ENCODE results near the gene ADAMTS4. TPM values are rescaled to one million over a fixed set of nuclear protein-coding genes. Genes with fewer than 3 reads are reported as not detected.

The ADAMTS4 gene, protein sequence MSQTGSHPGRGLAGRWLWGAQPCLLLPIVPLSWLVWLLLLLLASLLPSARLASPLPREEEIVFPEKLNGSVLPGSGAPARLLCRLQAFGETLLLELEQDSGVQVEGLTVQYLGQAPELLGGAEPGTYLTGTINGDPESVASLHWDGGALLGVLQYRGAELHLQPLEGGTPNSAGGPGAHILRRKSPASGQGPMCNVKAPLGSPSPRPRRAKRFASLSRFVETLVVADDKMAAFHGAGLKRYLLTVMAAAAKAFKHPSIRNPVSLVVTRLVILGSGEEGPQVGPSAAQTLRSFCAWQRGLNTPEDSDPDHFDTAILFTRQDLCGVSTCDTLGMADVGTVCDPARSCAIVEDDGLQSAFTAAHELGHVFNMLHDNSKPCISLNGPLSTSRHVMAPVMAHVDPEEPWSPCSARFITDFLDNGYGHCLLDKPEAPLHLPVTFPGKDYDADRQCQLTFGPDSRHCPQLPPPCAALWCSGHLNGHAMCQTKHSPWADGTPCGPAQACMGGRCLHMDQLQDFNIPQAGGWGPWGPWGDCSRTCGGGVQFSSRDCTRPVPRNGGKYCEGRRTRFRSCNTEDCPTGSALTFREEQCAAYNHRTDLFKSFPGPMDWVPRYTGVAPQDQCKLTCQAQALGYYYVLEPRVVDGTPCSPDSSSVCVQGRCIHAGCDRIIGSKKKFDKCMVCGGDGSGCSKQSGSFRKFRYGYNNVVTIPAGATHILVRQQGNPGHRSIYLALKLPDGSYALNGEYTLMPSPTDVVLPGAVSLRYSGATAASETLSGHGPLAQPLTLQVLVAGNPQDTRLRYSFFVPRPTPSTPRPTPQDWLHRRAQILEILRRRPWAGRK
- total RNA-seq (0.05 TPM in 1 of 2 replicates, not detected in the other), polyA plus RNA-seq (0.06 and 0.10 TPM in 2 replicates), polyA minus RNA-seq (0.14 TPM in 1 of 2 replicates, not detected in the other)
- total RNA-seq (2013) = 0.23 TPM

GRCh38 chr1:161198897-161199431 lies at the start of gene ADAMTS4:
Gene ADAMTS4 (minus strand): TSS chr1:161199054. CDS start chr1:161198627, 427 bp downstream.
- intact Hi-C loops (cut with micrococcal nuclease) = no loop called here
- Histone ChIP-seq H3K27me3 (replicated peaks in 1 of 4; ENCODE audit: control extremely low read depth in 1 of 4, control insufficient read depth in 3 of 4, insufficient read depth in 4 of 4, low read length in 3 of 4) (no peaks in the 10 kb centered on the region), H3K27ac (ENCODE audit: low read length in 2 of 2) (no peak within 1 kb of the TSS), H2AFZ (ENCODE audit: insufficient read depth, low read depth, low read length, poor library complexity, severe bottlenecking) (no peak within 1 kb of the TSS), H3K4me3 (ENCODE audit: control extremely low read depth in 1 of 5, extremely low read depth in 1 of 5, insufficient read depth in 1 of 5, low read depth in 2 of 5, low read length in 4 of 5) (no peak within 1 kb of the TSS), H3K36me3 (replicated peaks in 1 of 2; ENCODE audit: control extremely low read depth in 1 of 2, control insufficient read depth in 1 of 2, extremely low read depth in 1 of 2, insufficient read depth in 2 of 2, low read length in 1 of 2) (peaks cover 0 to 1% of the 10 kb centered on the region in 2 experiments), H3K4me2 (replicated peaks; ENCODE audit: low read depth, low read length, poor library complexity, severe bottlenecking) (no peak within 1 kb of the TSS), H3K9ac (ENCODE audit: low read length) (no peak within 1 kb of the TSS), H3K4me1 (ENCODE audit: control insufficient read depth in 2 of 2, insufficient read depth in 2 of 2, low read length in 2 of 2) (peaks cover 36 to 54% of the 10 kb centered on the region in 2 donors), H3K79me2 (ENCODE audit: control insufficient read depth, insufficient read depth, low read length) (peaks cover 31% of the 10 kb centered on the region), H3K9me3 (ENCODE audit: control extremely low read depth in 1 of 3, control insufficient read depth in 2 of 3, insufficient read depth in 1 of 3, low read length in 2 of 3) (no peaks in the 10 kb centered on the region), H4K20me1 (ENCODE audit: control insufficient read depth, insufficient read depth, low read length, poor library complexity, severe bottlenecking) (no peaks in the 10 kb centered on the region)
- TF ChIP-seq CTCF (IDR thresholded peaks at IDR 0.05) = no peak
- TF ChIP-seq EZH2 (IDR thresholded peaks at IDR 0.05; ENCODE audit: borderline replicate concordance, insufficient read depth, low read depth, low read length, poor library complexity, severe bottlenecking) = no peak
- ChIA-PET CTCF (interaction anchor here (0.9 to 1.1 kb wide), 4 partner anchors 13 to 186 kb away, joined by 3 to 4 read pairs (median 4); partner anchors contain the start of gene PPOX), POLR2A (no interaction called here)
- H3K4me3 Mint-ChIP-seq = no peak within 1 kb of the TSS
- WGBS (ENCODE audit: insufficient coverage) = 96% methylated on average over 9 of the region's 11 CpGs
- peaks cover 47% of the 10 kb centered on the region for H3K4me1 Mint-ChIP-seq
- DNase-seq (no peak), ATAC-seq (ENCODE audit: low read depth) (no peak)
- H3K9me3 Mint-ChIP-seq (ENCODE audit: insufficient read depth) = no peaks in the 10 kb centered on the region
- no peaks in the 10 kb centered on the region for H3K27me3 Mint-ChIP-seq
- H3K27ac Mint-ChIP-seq = peak within 1 kb of the TSS; percentile 97

Measured in B cell (primary cell).